GM18520 (cell line): ENCODE data around the gene CTBP2.

ENCODE experiments used
- ATAC-seq: cut with Tn5 transposase; IDR thresholded peaks from one replicate; pipeline ENCODE4 v1.9.1; 2021; ENCODE audit not compliant: unreplicated experiment

CTBP2 gene

DNA sequence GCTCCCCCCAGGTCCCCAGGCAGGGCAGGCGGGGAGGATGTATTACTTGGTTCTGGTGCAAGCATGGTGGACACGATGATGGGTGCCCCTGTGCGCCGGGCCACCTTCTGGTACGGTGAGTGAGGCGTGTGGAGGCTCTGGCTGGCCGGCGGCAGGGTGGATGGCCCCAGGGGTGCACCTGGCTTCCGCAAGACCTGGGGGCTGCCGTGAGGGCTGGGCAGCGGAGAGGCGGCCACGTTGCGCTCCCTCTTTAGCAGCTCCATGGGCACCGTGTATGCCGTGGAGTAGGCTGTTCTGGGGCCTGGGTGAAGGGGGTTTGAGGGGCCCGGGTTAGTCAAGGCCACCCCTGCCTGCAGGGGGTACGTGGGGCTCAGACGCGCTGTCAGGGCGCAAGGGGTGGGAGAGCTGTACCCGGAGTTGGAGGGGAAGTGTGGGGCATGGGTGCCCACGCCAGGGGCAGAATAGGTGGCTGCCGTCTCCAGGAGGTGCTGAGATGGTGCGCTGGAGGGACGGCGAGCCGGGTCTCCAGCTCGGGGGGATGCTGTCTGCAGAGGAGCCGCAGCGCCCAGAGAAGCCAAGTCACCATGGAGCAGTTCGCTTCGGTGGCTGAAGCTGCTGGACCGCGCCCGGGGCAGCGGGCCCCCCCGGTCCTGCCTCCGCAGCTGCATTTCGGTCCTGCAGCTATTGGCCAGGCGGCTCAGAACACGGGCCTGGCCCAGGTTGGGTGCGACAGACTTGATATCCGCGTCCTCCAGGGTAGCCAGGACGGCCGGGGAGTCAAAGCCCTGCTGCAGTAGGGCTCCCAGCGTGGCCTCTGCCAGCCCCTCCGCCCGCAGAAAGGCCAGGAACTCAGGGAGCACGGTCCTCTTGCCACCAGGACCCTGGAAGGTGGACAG is 134.1 kb downstream of the CTBP2 start:
- no peak for ATAC-seq

DNA sequence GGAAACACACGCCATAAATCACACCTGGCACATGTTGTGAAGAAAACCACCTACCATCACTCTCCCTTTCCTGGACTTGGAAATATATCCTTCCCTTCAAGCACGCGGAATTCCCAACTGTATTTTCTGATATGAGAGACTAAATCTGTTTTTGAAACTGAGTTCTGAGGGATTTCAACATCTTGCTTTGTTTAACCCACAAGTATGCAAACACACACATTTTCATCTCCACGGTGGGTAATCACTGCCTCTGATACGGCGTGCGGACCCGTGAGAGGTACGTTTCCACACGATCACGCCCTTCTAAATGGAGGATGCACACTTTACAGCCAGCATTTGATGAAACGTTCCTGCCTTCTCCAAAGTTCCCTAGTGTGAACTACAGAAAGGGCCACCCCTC is 135.0 kb downstream of the CTBP2 start:
- ATAC-seq = no peak

DNA sequence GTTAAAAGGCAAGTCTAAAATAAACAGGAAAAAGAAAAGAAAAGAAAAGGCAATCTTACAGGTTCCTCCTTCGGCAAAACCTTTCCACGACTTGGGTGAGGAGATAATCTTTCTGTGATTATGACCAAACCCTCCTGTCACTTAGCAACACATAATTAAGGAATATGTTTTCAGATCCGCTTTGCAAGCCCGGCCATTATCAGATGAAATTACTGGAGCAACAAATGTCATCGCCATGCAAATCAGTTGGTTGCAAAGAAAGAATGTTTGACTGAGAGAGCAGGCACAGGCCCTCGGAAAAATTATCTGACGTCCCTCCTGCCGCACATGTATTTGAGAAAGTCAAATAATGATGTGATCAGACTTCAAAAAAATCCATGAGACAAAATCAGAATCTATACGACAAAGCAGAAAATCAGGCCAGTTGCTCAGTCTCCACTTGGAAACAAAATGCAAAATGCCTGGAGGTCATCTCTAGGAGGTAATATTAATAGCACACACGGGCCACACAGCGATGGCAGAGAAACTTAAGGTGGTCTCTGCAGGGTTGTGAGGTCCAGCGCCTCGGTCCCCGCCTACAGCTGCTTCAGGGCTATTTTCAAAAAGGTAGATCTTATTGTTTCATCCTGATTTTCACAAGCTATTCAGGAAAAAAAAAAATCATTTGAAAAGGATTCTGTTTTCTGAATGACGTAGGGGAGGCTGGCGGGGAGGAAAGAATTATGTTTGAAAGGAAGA is 135.7 kb downstream of the CTBP2 start:
- no peak for ATAC-seq

DNA sequence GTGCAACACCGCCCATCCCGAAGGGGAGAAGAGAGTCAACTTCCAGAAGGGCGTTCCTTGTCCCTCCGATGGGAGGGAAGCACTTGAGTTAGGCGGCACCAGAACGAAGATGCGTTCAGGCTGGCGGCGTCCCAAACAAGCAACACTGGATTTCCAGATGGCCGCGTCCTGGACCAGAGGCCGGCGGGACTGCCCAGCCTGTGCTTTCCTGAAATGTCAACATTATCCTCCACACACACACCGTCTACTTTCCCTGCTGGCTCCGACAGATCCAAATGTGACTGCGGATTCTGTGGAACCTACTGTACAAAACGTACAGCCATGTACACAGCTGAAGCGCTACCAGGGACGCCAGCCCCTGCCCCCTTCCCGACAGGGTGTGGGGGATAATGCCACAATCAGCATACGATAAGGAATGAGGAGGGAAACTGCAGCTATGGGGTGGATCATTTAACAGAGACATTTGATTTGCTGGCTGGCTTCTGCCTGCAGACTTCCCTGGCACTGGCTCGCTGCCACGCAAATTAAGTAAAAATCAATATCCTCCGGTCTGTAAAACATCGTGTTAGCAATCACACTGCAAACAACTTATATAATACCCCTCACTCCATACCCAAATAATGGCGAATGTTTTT is 136.4 kb downstream of the CTBP2 start:
- no peak for ATAC-seq

DNA sequence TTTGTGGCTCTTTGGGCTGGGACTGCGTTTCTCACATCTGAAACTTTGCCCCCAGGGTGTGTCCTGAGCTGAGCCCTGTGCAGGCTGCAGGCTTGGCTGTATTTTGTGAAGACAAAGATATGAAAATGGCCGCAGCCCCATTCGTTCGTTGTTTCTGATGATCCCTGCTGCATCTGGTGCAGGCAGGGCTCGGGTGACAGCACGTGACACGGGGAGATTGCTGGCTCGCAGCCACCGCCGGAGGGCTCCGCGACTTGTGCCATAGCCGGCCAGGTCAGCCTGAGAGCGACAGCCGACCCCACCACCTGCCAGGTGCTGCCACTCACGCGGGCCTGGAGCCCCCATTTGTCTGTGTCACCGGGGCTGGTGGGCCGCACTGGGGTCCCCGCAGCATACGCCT is 137.1 kb downstream of the CTBP2 start:
- ATAC-seq = no peak

DNA sequence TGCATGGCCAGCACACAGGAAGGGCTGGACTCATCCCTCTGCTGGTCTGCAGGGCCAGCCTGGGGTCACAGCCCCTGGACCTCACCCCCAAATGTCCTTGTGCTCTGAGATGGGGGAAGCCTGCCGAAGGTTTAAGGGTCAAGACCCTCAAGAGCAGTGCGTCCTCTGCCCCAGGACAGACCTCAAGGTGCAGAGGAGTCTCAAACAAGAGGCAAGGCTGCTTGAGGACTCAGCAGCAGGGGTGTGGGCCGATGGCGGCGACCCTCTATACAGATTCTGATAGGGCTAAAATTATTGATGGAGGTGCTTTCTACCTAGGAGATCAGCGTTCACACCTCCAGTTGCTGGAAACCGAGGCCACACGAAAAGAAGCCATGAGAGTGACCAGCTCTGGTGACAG is 137.7 kb downstream of the CTBP2 start:
- no peak for ATAC-seq

DNA sequence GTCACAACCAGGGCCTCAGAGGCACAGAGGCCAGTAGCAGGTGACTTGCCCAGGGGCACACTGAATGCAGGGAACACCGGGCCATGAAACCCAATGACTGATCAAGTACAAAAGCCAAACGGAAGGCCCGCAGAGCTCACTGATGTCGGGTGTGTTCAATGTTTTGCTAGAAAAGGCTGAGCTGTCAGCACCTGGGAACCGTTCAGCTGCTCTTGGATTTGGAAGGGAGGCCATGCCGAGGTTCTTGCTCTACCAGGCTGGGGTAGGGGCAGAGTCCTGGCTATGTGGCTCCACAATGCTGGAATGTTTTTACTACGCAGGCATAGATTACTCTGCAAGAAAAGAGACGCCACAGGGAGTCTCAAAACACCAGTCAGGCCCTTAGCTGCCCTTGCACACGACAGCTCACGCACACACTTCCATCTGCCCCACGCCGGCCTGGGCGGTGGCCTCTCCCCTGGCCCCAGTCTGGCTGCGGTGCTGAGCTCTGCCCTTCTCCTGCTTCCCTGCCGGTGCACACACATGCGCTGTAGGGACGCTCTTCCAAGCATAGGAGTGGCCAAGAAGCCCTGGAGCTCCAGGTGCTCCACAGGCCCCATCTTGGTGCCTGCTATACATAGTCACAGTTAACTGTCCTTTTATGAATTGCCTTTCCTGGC is 138.5 kb downstream of the CTBP2 start:
- no peak for ATAC-seq

DNA sequence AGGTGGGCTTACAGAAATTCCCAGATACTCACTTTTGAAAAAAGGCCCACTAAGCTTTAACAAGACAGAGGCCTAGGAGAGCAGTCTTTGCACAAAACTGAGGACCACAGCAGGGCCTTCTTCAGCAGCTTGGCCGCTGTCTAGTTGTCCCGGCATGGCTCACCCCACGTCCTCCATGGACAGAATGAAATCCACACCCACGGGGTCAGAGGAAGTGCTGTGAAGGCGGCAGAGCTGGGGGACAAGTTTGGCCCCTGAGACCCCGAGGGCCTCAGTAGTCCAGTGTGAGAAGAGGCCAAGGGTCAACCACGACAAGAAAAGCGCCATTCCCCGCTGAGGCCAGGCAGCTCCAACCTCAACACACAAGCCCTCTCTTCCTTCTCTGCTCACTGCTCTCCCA is 139.5 kb downstream of the CTBP2 start:
- ATAC-seq = no peak

DNA sequence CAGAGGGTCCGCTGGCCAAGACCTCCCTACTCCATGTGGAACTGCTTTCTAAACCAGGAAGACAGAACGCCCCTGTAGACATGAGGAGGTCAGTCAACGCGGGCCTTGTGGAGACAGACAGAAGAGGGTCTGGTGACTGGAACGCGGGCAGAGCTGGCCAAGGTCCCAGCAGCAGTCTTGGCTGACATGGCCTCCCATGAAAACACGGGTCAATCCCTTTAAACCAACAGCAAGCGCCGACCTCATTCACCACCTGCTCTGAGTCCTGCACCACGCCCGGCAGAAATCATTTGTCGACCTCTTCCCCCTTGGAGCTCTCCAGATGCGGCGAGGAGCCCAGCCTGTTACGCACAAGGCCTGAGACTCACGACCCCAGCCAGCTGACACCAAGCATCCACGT is 140.0 kb downstream of the CTBP2 start:
- no peak for ATAC-seq

DNA sequence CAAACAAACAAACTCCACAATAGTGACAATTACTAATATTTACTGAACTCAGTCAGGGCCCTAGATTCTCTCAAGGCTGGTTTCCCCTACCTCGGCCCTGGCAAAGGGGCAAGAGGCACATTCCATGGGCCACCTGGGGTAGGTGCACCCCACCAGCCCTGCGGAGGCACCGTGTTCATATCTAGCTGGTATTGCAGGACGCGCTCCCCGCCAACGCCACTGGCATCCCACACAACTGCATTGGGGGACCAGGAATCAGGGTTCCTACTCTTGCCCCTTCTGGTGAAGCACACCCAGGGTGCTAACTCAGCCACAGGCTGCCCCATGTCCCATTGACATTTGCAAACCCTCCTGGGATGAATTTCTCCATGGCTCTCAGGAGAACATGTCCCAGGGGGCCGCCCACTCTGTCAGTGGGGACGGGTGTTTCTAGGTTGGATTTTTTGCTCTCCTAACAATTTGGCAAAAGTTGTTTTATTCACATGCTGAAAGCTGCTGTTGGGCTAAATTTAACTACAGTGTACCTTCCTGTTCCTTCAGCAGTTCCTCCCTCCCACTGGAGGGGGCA is 141.7 kb downstream of the CTBP2 start:
- ATAC-seq = no peak

DNA sequence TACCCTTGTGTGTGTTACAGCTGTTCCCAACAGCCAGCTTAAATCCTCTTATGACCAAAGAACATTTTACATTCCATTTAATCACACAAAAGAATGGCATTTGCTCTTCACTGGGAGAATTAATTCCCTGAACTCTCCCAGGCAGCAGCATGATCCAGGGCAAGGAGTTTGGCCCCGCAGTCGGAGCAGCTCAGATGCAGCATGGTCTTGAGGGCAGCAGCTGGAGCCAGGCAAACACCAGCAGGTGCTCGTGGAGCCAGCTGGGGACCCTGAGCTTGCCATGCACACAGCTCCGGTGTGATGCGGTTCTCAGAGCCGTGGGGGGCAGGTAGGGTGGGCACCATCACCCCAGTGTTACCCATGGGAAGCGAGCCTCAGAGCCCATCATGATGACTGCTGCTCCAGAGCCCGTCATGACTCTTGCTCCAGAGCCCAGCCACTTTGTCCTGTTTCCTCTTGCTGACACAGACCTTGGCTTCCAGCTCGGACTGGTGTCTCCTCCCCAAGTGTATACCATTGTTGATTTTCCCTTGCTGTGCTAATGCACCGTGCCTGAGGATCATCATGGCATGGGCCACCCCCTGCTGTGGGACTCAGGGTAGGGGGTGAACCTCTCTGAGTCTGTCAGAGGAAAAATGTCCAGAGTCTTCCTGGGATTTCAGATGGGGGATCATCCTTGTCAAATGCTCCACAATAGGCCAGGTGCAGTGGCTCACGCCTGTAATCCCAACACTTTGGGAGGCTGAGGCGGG is 142.6 kb downstream of the CTBP2 start:
- ATAC-seq = no peak

DNA sequence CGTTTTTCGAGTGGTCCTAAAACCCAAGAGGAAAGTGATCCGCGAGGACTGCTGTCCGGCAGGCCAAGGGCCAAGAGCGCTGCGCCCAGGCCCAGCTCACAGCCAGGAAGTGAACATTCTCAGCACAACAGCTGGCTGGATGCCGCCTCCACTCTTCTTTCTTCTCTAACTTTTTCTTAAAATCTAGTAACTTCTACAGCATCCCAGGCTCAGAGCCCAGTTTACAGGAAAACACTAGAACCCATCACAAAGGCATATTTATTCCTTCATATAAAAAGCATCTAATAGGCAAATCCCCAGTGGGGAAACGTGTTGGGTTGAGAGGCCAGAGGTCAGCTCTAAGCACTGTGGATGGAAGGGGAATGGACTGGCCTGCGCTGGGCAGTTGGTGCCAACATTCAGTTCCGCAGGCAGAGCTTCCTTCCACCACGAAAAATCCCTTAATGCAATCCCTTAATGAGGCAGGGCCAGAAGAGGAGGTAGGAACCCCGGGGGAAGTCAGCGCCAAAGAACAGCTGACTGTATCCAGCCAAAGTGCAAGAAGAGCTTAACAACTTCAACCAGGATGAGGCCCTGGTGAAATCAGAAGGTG is 143.7 kb downstream of the CTBP2 start:
- ATAC-seq = no peak

DNA sequence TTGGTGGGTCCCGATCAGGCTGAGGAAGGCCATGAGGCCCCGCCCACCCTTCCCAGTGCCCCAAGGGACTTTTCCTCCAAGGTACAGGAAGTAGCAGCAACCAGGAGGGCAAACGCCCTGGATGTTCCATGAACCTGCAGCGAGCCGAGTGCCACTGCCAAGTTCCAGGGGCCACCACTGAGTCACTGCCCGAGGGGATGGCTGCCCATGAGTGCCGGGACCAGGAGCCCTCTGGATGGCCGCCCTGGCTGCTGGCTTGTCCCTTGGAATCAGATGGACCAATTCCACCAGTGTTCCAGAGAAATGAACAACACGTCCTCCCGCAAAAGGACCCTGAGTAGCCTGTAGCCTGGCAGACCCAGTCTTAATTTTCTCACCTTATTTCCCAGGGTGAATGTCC is 144.2 kb downstream of the CTBP2 start:
- ATAC-seq = no peak

DNA sequence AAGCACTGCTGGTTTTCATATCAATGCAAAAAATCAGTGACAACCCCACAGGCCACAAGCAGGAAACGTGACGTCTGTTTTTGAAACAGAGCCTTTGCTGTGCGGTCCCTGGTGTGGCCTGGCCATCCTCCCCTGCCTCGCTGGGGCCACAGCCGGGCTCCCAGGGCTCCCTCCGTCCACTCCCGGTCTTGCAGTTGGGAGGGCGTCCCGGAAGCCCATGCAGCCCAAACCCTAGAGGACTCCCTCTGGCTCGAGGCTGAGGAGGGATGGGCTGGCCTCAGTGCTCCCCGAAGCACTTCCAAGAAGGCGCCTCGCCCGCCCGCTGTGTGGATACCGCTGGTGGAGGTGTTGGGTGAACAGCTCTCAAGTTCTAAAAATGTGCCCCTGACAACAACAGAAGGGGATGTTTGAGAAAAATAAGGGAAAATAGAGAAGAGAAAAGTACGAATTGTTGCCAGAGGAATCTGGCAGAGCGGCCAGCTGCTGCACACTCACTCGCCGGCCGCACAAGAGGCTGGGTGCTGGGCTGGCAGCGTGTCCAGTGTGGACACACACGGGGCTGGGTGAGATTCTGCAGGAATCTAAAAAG is 144.9 kb downstream of the CTBP2 start:
- no peak for ATAC-seq

DNA sequence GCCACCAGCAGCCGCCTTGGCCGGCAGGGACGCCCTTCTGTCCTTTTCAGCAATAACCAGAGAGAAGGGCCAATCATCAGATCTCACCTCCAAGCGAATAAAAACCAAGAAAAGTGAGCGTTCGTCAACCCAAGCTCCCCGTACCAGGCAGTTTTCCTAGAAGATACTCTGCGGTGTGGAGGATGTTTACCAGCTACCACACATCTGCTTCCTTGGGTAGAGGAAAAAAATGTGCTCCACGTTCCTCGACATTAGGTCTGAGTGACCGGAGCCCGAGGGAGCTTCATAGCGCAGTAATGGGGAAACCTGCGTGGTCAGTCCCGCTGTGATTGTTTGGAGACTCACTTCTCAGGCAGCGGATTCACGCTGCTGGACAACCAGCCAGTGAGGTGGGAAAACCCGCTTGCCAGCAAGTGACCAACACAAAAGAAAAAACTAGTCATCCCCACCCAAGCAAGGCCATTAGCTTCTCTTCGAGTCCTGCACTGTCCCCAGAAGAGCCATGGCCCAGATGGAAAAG is 145.5 kb downstream of the CTBP2 start:
- ATAC-seq = no peak

DNA sequence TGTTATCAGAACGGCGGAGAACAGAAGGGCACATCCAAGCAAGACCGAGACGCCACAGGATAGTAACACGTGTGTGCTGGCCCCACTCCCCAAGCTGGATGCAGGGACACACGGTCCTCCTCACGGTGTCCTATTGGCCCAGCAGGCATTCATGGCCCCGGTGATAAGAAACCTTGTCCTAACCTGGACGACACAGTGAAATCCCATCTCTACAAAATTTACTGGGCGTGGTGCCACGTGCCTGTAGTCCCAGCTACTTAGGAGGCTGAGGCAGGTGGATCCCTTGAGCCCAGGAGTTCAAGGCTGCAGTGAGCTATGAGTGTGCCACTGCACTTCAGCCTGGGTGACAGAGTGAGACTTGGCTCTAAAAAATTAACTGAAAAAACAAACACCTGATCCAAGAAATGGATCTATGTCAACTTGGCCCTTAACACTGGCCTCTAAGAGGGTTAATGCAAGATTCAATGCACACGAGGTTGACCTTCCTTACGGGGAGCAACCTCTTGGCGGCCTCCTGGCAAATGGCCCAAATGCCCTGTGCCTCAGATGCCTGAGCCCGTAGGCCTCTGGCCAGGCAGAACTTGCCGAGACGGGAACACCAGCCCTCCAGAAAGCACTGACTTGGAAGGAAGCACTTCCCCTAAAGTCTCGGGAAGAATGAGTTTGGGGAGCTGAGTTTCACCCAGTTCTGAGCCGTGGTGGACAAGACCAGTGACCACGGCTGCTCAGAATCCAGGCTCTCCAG is 146.1 kb downstream of the CTBP2 start:
- ATAC-seq = no peak

DNA sequence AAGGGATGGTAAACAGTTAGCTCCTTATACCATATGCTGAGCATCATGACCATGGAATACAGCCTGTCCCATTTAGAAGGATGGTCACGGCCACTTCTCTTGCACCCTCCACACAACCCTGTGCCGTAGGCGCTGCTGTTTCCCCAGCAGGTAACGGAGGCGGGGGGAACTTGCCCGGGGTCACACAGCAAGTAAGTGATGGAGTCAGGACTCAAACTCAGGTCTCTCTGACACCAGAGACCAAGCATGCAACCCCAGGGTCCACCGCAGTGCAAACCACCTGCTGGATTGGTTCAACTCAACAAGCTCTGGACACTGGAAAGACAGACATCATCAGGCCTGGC is 146.9 kb downstream of the CTBP2 start:
- ATAC-seq = no peak

DNA sequence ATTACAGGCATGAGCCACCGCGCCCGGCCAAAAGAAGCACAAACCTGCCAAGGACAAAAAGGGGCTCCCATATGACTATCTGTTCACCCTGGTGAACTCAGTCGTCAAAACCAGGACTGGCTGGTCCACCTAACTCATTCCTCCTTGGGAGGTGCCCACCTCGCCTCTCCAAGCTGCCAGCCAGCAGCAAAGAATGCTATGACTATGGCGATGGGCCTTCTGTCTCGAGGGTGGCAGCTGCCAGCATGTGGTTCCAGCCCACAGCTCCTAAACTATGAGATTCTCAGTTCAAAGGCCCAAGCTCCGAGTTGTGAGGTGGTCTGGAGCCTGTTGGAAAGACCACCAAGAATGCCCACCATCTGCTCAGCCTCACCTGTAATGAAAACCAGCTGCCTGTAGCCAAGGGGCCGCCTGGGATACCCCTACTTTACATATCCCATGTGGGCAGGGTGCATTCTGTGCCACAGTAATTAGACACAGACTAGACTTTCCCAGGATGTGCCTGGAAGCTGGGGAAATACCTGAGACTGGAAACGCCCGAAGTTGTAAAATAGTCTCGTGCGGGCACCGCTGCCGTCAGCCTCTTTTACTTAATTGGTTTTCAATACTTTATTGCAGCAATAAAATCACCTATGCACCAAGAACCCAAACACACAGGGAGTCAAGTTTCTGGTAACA is 147.4 kb downstream of the CTBP2 start:
- ATAC-seq = no peak
